ENCODE results near the gene STKLD1.

STKLD1 gene

DNA sequence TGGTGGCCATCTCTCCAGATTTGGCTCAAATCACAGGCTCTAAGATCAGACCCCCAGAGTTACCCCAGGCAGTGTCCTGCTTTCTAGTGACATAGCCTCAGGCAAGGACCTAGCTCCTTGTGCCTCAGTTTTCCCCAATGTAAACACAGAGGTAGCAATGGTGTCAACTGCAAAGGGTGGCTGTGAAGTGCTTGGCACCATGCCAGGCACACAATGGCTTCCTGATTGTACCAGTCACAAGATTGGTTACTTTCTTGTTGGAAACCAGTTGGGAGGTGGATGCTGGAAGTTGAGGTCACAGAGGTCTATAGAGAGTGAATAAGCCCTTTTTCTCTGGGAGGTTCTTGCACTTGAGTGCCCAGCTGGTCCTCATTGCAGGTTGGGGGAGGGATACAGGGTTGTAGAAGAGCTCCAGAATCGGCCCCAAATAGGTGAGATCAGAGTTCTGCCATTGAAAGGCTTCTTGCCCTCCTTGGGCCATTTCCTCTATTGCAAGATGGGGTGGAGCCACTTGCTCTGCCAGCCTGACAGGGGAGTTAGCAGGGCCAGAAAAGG is 2.3 kb downstream of the STKLD1 start:
- ChIA-PET POLR2A (ENCODE audit: low non-redundant PET) (no interaction called here), CTCF (interaction anchor here (0.7 kb wide), 2 partner anchors 20 to 1459 kb away, joined by 3 to 5 read pairs; no protein-coding TSS in a partner anchor)
- DNase-seq (ENCODE audit: low spot score) = no peak
- TF ChIP-seq, protein P1, sequence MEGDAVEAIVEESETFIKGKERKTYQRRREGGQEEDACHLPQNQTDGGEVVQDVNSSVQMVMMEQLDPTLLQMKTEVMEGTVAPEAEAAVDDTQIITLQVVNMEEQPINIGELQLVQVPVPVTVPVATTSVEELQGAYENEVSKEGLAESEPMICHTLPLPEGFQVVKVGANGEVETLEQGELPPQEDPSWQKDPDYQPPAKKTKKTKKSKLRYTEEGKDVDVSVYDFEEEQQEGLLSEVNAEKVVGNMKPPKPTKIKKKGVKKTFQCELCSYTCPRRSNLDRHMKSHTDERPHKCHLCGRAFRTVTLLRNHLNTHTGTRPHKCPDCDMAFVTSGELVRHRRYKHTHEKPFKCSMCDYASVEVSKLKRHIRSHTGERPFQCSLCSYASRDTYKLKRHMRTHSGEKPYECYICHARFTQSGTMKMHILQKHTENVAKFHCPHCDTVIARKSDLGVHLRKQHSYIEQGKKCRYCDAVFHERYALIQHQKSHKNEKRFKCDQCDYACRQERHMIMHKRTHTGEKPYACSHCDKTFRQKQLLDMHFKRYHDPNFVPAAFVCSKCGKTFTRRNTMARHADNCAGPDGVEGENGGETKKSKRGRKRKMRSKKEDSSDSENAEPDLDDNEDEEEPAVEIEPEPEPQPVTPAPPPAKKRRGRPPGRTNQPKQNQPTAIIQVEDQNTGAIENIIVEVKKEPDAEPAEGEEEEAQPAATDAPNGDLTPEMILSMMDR (conservative IDR thresholded peaks at IDR 0.05; ENCODE audit: low read depth) = no peak
- peak overlapping the region; percentile 40 for H3K27ac ChIP-seq

DNA sequence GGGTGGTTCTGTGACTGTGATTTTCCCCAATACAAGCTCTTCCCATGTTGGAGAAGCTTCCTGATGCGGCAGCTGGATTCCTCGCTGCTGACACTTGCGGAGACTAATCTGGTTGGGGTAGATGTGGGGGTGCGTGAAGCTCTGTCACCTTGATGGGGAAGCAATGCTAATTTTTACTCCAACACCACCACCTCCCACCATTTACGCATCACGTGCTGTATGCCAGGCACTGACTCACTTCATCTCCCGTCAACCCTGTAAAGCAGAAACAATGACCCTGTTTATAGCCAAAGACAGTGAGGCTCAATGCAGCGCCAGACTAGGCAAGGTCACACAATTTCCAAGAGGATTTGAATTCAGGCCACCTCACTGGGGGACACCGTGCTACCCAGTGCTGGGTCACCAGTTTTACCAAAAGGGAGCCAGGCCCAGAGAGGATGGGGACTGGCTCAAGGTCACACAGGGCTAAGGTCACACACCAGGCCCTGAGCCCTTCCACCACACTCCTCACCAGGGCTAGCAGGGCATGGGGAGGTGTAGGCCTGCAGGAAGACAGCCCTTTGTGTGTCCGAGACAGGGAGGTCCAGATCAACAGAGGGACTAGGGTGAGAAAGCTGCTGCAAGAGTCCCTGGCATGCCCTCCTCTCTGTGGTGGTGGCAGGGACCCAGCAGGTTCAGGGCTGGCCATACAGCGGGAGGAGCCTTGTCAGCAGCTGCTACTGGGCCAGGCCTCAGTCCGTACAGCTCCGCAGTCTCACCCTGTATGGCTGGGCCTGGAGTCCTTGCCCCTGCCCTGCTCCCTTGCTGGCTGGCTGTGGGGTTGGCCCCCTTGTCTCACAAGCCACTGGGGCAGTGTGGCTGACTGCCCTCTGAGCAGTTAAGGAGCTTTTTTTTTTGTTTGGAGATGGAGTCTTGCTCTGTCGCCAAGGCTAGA is 3.3 kb downstream of the STKLD1 start:
- POLR2A ChIA-PET (ENCODE audit: low non-redundant PET) = interaction anchor here (0.5 kb wide), 1 partner anchor 10 kb away, joined by 3 read pairs; no protein-coding TSS in a partner anchor
- CTCF ChIA-PET = interaction anchor here (0.6 to 1.4 kb wide), 2 partner anchors 9 to 25 kb away, joined by 3 to 6 read pairs; no protein-coding TSS in a partner anchor

DNA sequence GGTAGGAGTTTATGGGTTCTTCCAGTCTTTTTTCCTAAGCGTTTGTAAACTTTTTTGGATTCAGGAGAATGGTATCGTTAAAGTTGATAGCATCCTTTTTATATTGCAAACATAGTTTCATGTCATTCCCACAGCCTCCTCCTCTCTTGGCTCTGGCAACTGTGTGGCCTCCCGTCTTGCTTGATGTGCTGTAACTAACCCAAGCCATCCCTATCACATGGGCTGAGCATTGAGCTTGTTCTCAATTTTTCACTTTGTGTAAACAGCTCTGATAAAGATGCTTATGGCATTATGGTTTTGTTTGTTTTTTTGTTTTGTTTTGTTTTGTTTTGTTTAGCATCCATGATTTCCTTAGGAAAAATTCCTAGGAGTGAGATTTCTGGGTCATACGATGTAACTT is 4.6 kb downstream of the STKLD1 start:
- CTCF ChIA-PET = no interaction called here
- TF ChIP-seq, protein P1 (conservative IDR thresholded peaks at IDR 0.05; ENCODE audit: low read depth) = no peak
- H3K27ac ChIP-seq = no peak overlapping the region
- DNase-seq (ENCODE audit: low spot score) = no peak
- POLR2A ChIA-PET (ENCODE audit: low non-redundant PET) = no interaction called here

More for the DNA sequence above, 3.3 kb downstream of the STKLD1 start:
- TF ChIP-seq, protein P1 (conservative IDR thresholded peaks at IDR 0.05; ENCODE audit: low read depth) = no peak
- no peak for DNase-seq (ENCODE audit: low spot score)
- no peak overlapping the region for H3K27ac ChIP-seq

- no peak overlapping the region for H3K27ac ChIP-seq
- ChIA-PET POLR2A (ENCODE audit: low non-redundant PET) (interaction anchor here (0.5 kb wide), 1 partner anchor 47 kb away, joined by 3 read pairs; no protein-coding TSS in a partner anchor), CTCF (no interaction called here)
- DNase-seq (ENCODE audit: low spot score) = no peak
- TF ChIP-seq, protein P1 (conservative IDR thresholded peaks at IDR 0.05; ENCODE audit: low read depth) = no peak
Measured at GRCh38 chr9:133382507-133383141, 6.5 kb downstream of the STKLD1 start.

DNA sequence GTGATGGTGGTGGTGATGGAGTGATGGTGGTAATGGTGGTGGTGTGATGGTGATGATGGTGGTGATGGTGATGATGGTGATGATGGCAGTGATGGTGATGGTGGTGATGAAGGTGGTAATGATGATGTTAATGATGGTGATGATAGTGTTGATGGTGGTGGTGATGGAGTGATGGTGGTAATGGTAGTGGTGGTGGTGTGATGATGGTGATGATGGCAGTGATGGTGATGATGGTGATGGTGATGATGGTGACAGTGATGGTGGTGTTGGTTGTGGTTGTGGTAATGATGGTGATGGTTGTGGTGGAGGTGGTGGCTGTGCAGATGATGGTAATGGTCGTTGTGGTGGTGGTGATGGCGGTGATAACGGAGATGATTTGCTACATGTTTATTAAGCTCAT is 7.3 kb downstream of the STKLD1 start:
- POLR2A ChIA-PET (ENCODE audit: low non-redundant PET) = no interaction called here
- no peak for DNase-seq (ENCODE audit: low spot score)
- CTCF ChIA-PET = interaction anchor here (0.8 kb wide), 1 partner anchor 96 kb away, joined by 3 read pairs; no protein-coding TSS in a partner anchor
- no peak overlapping the region for H3K27ac ChIP-seq
- TF ChIP-seq, protein P1 (conservative IDR thresholded peaks at IDR 0.05; ENCODE audit: low read depth) = no peak

DNA sequence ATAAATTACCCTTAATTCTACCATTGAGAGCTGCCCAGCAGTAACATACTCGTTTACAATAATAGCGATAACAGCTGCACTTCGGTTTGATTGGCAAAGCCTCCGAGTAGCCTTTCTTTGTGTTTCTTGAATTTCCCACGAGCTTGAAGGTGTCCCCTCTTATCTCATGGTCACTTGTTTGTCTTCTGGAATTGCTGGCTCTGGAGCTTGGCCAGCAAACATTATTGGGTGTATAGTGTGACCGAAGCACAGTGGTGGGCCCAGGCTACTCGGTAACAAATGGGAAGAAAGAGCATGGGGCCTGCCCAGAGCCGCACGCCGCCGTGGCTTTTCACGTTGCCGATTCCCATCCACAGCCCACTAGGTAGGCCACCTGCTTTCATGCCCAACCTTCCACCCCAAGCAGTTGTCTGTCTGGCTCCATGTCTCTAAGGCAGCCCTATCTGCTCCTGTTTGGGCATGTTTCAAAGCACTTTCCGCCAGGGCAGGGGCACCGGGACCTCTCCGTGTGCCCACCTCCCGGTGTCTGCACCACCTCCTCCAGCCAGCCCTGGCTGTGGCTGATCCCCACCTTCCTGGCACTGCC is 8.7 kb downstream of the STKLD1 start:
- ChIA-PET POLR2A (ENCODE audit: low non-redundant PET) (no interaction called here), CTCF (interaction anchor here (0.6 kb wide), 1 partner anchor 97 kb away, joined by 4 read pairs; no protein-coding TSS in a partner anchor)
- TF ChIP-seq, protein P1 (conservative IDR thresholded peaks at IDR 0.05; ENCODE audit: low read depth) = no peak
- no peak overlapping the region for H3K27ac ChIP-seq
- no peak for DNase-seq (ENCODE audit: low spot score)
